Measurements from ENCODE around the gene KCTD15.

KCTD15 gene

DNA sequence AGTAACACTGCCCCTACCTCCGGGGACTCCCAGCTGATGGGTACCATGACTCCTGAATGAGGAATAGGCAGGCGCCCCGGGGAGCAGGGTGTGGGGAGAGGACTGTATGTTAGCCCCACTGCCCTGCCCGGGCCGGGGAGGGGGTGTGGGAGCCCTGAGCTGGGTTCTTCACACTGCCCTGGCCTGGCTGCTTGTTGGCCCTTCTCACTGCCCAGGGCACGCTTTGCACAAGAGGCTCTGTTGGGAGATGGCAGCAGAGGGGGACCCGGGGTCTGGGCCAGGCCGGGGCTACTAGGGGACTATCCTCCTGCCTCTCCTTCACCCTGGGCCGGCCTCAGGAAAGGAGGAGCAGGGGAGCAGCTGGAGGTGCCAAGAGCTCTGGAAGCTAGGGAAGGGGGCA, 19.3 kb upstream of the KCTD15 start:
- DNase-seq (ENCODE audit: low read depth): no peak
- no peak overlapping the region for H3K4me3 ChIP-seq (ENCODE audit: low read length)
- TF ChIP-seq, protein P1, sequence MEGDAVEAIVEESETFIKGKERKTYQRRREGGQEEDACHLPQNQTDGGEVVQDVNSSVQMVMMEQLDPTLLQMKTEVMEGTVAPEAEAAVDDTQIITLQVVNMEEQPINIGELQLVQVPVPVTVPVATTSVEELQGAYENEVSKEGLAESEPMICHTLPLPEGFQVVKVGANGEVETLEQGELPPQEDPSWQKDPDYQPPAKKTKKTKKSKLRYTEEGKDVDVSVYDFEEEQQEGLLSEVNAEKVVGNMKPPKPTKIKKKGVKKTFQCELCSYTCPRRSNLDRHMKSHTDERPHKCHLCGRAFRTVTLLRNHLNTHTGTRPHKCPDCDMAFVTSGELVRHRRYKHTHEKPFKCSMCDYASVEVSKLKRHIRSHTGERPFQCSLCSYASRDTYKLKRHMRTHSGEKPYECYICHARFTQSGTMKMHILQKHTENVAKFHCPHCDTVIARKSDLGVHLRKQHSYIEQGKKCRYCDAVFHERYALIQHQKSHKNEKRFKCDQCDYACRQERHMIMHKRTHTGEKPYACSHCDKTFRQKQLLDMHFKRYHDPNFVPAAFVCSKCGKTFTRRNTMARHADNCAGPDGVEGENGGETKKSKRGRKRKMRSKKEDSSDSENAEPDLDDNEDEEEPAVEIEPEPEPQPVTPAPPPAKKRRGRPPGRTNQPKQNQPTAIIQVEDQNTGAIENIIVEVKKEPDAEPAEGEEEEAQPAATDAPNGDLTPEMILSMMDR (conservative IDR thresholded peaks at IDR 0.05; ENCODE audit: low read length): no peak

DNA sequence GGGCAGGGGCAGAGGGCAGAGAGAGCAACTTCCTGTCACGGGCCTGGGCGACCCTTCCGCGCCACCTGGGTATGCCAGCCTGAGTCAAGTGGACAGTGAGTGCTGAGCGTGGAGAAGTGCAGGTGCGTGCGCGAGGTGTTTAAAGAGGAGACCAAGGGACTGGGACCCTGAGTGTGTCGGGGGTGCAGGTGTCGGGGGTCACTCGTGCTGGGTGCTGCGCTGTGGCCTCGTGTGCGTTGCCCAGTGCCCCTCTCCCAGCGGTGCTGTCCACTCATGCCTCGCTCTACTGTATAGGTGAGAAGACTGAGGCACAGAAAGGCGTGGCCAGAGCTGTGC, 18.9 kb upstream of the KCTD15 start:
- no peak for DNase-seq (ENCODE audit: low read depth)
- TF ChIP-seq, protein P1 (conservative IDR thresholded peaks at IDR 0.05; ENCODE audit: low read length): no peak
- no peak overlapping the region for H3K4me3 ChIP-seq (ENCODE audit: low read length)

DNA sequence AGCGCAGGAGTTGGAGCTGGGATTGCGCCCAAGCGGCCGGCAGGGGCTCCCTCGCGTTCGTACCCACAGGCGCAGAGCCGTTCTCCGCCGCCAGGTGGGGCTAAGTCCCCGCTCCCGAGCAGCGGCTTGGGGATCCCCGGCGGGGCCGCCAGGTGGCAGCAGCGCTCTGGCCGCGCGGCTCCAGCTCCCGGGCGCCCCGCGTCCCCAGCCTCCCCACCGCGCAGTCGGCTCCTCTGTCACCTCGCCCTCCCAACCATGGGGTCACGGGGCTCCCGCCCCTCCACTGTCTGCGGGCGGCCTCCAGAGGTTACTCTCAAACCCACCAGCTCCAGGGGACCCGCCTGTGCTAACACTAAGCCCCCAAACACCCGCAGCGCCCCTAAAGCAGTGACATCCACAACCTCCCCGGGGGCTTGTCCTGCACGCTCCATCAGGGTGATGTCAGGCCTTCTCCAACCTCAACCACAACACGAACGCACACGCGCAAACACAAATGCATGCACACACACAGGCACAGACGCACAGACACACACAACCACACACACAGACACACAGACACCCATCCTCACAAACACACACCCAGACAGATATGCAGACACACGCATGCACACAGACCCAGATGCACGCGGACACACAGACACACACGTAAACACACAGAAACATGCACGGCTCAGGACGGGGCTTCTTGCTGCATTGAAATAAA, 18.4 kb upstream of the KCTD15 start:
- H3K4me3 ChIP-seq (ENCODE audit: low read length): no peak overlapping the region
- peak; percentile 62 for DNase-seq (ENCODE audit: low read depth)
- TF ChIP-seq, protein P1 (conservative IDR thresholded peaks at IDR 0.05; ENCODE audit: low read length): peak; percentile 92

DNA sequence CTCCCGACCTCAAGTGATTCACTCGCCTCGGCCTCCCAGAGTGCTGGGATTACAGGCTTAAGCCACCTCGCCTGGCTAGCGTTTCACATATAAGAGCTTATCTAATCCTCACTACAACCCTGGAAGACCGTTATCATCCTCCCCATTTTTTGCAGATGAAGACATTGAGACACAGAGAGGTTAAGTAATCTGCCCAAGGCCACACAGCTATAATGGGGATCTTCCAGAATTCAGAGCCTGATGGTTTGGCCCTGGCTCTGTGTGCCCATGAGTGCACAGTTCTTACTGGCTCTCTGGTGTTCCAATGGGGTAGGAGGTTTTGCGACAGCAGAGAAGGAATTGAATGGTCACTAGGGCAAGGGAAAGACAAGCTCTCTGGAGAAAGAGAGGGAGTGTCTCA, 16.8 kb upstream of the KCTD15 start:
- TF ChIP-seq, protein P1 (conservative IDR thresholded peaks at IDR 0.05; ENCODE audit: low read length): no peak
- H3K4me3 ChIP-seq (ENCODE audit: low read length): no peak overlapping the region
- no peak for DNase-seq (ENCODE audit: low read depth)

DNA sequence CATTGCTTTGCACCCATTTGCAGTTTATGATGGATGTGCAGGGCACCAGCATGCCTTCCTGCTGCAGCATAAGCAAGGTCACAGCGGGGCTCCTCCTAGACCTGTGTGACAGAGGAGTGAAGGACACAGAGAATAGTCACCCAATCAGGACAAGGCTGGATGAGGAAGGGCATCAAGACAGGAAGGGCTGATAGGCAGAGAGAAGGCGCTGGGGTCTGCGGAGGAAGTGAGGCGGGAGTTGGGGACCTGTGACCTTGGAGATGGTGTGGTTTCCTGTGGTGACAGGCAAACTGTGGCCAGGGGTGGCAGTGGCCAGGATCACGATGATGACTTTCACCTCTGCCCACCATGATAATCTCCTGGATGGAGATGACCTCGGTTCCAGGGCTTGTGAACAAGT, 16.4 kb upstream of the KCTD15 start:
- DNase-seq (ENCODE audit: low read depth): no peak
- H3K4me3 ChIP-seq (ENCODE audit: low read length): no peak overlapping the region
- TF ChIP-seq, protein P1 (conservative IDR thresholded peaks at IDR 0.05; ENCODE audit: low read length): no peak

DNA sequence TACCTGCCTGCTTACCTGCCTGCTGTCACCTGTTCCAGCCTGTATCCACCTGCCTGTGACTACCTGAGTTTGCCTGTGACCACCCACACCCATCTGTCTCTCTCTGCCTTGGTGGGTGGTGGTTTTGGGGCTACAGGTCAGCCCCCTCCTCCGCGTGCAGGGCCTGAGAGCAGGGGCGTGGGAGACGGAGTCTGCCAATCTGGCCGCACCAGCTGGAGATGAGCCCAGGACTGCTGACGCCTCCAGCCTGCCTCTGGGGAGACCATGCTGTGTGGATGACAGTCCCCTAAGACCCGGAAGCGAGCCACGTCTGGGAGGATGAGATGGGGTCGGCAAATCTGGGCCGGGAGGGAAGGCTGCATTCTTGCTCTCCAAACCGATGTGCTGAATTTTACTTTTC, 15.9 kb upstream of the KCTD15 start:
- no peak overlapping the region for H3K4me3 ChIP-seq (ENCODE audit: low read length)
- TF ChIP-seq, protein P1 (conservative IDR thresholded peaks at IDR 0.05; ENCODE audit: low read length): no peak
- DNase-seq (ENCODE audit: low read depth): no peak

DNA sequence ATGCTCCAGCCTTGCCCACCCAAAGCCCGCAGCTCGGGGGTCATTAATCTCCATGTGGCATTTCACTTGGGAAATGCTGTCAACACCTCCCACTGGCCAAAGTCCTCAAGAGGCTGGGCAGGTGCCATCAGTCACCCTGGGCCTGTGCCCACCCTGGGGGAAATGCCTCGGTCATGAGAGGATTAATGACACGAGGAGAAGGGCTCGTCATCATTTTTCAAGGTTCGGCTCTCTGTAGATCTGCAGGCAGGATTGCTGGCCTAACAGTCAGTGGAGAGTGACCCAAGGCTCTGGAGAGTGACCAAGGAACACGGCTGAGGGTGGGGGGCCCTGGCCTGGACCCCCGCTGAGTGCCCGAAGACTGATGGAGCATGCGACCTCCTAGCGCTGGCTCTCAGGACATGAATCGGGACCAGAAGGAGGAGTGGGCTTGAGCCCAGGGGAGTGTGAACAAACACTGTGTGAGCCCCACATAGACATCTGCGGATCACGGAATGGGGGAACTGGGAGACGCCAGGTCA, 15.2 kb upstream of the KCTD15 start:
- no peak overlapping the region for H3K4me3 ChIP-seq (ENCODE audit: low read length)
- TF ChIP-seq, protein P1 (conservative IDR thresholded peaks at IDR 0.05; ENCODE audit: low read length): no peak
- DNase-seq (ENCODE audit: low read depth): no peak
